HL-60/S4 treated with retinoic acid at 250 ng/mL for 4 days and 3 days (cell line): ENCODE results near the gene DPP8.

Experiments used
- in situ Hi-C: fragments of 300-500 bp; cut with MboI; formaldehyde crosslinking; loops from 2 replicates; pipeline ENCODE4 v1.7.0; 2022; ENCODE audit warnings: low sequenced_read_pairs

DPP8 gene

GRCh38 chr15:65431731-65432130 is 85.8 kb downstream of the DPP8 start:
- in situ Hi-C loops: no loop called here

GRCh38 chr15:65426216-65426853 is 91.2 kb downstream of the DPP8 start:
- in situ Hi-C loops: no loop called here

- in situ Hi-C loops: no loop called here
These were observed 92.8 kb downstream of the DPP8 start for GRCh38 chr15:65424683-65425082.

GRCh38 chr15:65423976-65424679 is 93.4 kb downstream of the DPP8 start:
- in situ Hi-C loops: no loop called here

- in situ Hi-C loops: no loop called here
These were observed 94.1 kb downstream of the DPP8 start for GRCh38 chr15:65423150-65423975.

GRCh38 chr15:65421360-65422215 is 95.9 kb downstream of the DPP8 start:
- in situ Hi-C loops: no loop called here

- in situ Hi-C loops: no loop called here
These were observed 96.5 kb downstream of the DPP8 start for GRCh38 chr15:65420975-65421359.

GRCh38 chr15:65418596-65418995 is 98.9 kb downstream of the DPP8 start:
- in situ Hi-C loops: no loop called here

- in situ Hi-C loops: no loop called here
These were observed 100.6 kb downstream of the DPP8 start for GRCh38 chr15:65416845-65417416.

- in situ Hi-C loops: no loop called here
These were observed 102.5 kb downstream of the DPP8 start for GRCh38 chr15:65414841-65415621.

GRCh38 chr15:65413760-65414144 is 103.7 kb downstream of the DPP8 start:
- in situ Hi-C loops: no loop called here

- in situ Hi-C loops: no loop called here
These were observed 104.3 kb downstream of the DPP8 start for GRCh38 chr15:65413051-65413759.

GRCh38 chr15:65412556-65412955 is 104.9 kb downstream of the DPP8 start:
- in situ Hi-C loops: no loop called here

- in situ Hi-C loops: no loop called here
These were observed 105.9 kb downstream of the DPP8 start for GRCh38 chr15:65411465-65412071.

- in situ Hi-C loops: no loop called here
These were observed 106.5 kb downstream of the DPP8 start for GRCh38 chr15:65410972-65411371.

GRCh38 chr15:65410036-65410435 is 107.5 kb downstream of the DPP8 start:
- in situ Hi-C loops: no loop called here

GRCh38 chr15:65409036-65409631 is 108.4 kb downstream of the DPP8 start:
- in situ Hi-C loops: no loop called here

GRCh38 chr15:65408324-65409035 is 109.0 kb downstream of the DPP8 start:
- in situ Hi-C loops: no loop called here
